ENCODE data around the gene SKAP2.
A peak's percentile ranks its signal among the peaks of the same experiment; 100 is the strongest.
"Not testable (repeated sequence)": the region's sequence is repeated elsewhere in the genome, so short reads cannot be mapped to it uniquely, and the experiment has no call there.

The SKAP2 gene

GRCh38 chr7:26857170-26857505 is 7.3 kb downstream of the SKAP2 start:
- no peak for DNase-seq

GRCh38 chr7:26856176-26856985 is 8.0 kb downstream of the SKAP2 start:
- DNase-seq, result no peak

- DNase-seq, result no peak
Observed at GRCh38 chr7:26854876-26855855, 9.2 kb downstream of the SKAP2 start.

- DNase-seq, result peak; percentile 85 to 93
Observed at GRCh38 chr7:26853788-26854393, 10.5 kb downstream of the SKAP2 start.

GRCh38 chr7:26850193-26850651 is 14.2 kb downstream of the SKAP2 start:
- no peak for DNase-seq

- peak; percentile 43 to 45 for DNase-seq
Observed at GRCh38 chr7:26843705-26844104, 20.7 kb downstream of the SKAP2 start.

- DNase-seq, result no peak
Observed at GRCh38 chr7:26842897-26843296, 21.5 kb downstream of the SKAP2 start.

- DNase-seq, result no peak
Observed at GRCh38 chr7:26841003-26841739, 23.2 kb downstream of the SKAP2 start.

- DNase-seq, result not testable (repeated sequence)
Observed at GRCh38 chr7:26836793-26837192, 27.6 kb downstream of the SKAP2 start.

GRCh38 chr7:26815426-26815825 is 49.0 kb downstream of the SKAP2 start:
- no peak for DNase-seq

GRCh38 chr7:26813432-26813831 is 51.0 kb downstream of the SKAP2 start:
- DNase-seq, result no peak

GRCh38 chr7:26794541-26794940 is 69.8 kb downstream of the SKAP2 start:
- DNase-seq, result no peak

- DNase-seq, result no peak
Observed at GRCh38 chr7:26792576-26792975, 71.8 kb downstream of the SKAP2 start.

GRCh38 chr7:26792006-26792405 is 72.4 kb downstream of the SKAP2 start:
- no peak for DNase-seq

GRCh38 chr7:26789481-26790184 is 74.8 kb downstream of the SKAP2 start:
- DNase-seq, result no peak

- no peak for DNase-seq
Observed at GRCh38 chr7:26787701-26788100, 76.7 kb downstream of the SKAP2 start.

- no peak for DNase-seq
Observed at GRCh38 chr7:26784118-26784517, 80.3 kb downstream of the SKAP2 start.

- no peak for DNase-seq
Observed at GRCh38 chr7:26782501-26782900, 81.9 kb downstream of the SKAP2 start.

GRCh38 chr7:26779978-26780595 is 84.3 kb downstream of the SKAP2 start:
- no peak for DNase-seq

GRCh38 chr7:26777385-26777784 is 87.0 kb downstream of the SKAP2 start:
- peak; percentile 22 to 39 for DNase-seq

GRCh38 chr7:26760501-26760900 is 103.9 kb downstream of the SKAP2 start:
- no peak for DNase-seq

Data from Kasumi-1 (cell line).